Stomach (tissue), 4 donors: ENCODE measurements around the gene UGT1A10.

Experiments used
- CTCF ChIP-seq, 7 experiments: fragments of 450-650 bp in 4 of 7; fragments of 200-600 bp in 3 of 7; sonication (generic) in 3 of 7; IDR thresholded peaks; one replicate each; pipeline ENCODE4 v1.5.1; 2016 to 2019; ENCODE audit warnings: antibody characterized with exemption in 7 of 7, control low read depth in 2 of 7, mild to moderate bottlenecking in 1 of 7
- EP300 ChIP-seq: sonication (generic); formaldehyde crosslinking; IDR thresholded peaks from one replicate; pipeline ENCODE4 v1.6.1; 2017; ENCODE audit warnings: antibody characterized with exemption
- POLR2A ChIP-seq, 4 donors: fragments of 450-650 bp; IDR thresholded peaks; one replicate each; pipeline ENCODE4 v1.6.1; 2016; ENCODE audit warnings: antibody characterized with exemption in 4 of 4, control low read depth in 2 of 4, mild to moderate bottlenecking in 1 of 4, moderate library complexity in 1 of 4
- POLR2AphosphoS5 ChIP-seq, 3 donors: sonication (generic); formaldehyde crosslinking; IDR thresholded peaks; one replicate each; pipeline ENCODE4 v1.6.1; 2016; ENCODE audit warnings: antibody characterized with exemption in 3 of 3

- TF ChIP-seq POLR2A (IDR thresholded peaks at IDR 0.05) (no peak), CTCF (IDR thresholded peaks at IDR 0.05) (no peak), EP300 (no peak), POLR2AphosphoS5 (IDR thresholded peaks at IDR 0.05) (no peak)
Measured at GRCh38 chr2:233713262-233713615, 77.0 kb downstream of the UGT1A10 start.
